OCI-LY1 (cell line): ENCODE results near the gene BYSL.
A peak's percentile ranks its signal among the peaks of the same experiment; 100 is the strongest.

Experiments
- H2AFZ ChIP-seq: fragments of 200-600 bp; sonication (generic), shearing (Covaris generic); 2 replicates; pipeline ENCODE4 v1.6.0; 2014; ENCODE audit warnings: antibody characterized with exemption, mild to moderate bottlenecking, low read length
- H3F3A ChIP-seq: fragments of 200-600 bp; sonication (generic), shearing (Covaris generic); 2 replicates; pipeline ENCODE4 v1.6.0; 2014; ENCODE audit warnings: mild to moderate bottlenecking, antibody characterized with exemption, low read length, moderate library complexity; ENCODE audit not compliant: insufficient read depth
- H3K27ac ChIP-seq: fragments of 200-600 bp; sonication (generic); 2 replicates; pipeline ENCODE4 v1.5.1; 2014; ENCODE audit warnings: low read length, mixed run types, mild to moderate bottlenecking, low read depth; ENCODE audit not compliant: poor library complexity, severe bottlenecking
- H3K27me3 ChIP-seq: fragments of 200-600 bp; sonication (generic); 2 replicates; pipeline ENCODE4 v1.6.0; 2014; ENCODE audit warnings: antibody characterized with exemption, mild to moderate bottlenecking, low read length, moderate library complexity; ENCODE audit not compliant: insufficient read depth
- H3K36me3 ChIP-seq: fragments of 200-600 bp; sonication (generic); 2 replicates; pipeline ENCODE4 v1.6.1; 2014; ENCODE audit warnings: mild to moderate bottlenecking, antibody characterized with exemption, low read length, moderate library complexity, mixed read lengths; ENCODE audit not compliant: insufficient read depth
- H3K4me1 ChIP-seq: fragments of 200-600 bp; sonication (generic); 2 replicates; pipeline ENCODE4 v1.5.1; 2014; ENCODE audit warnings: mild to moderate bottlenecking, low read length, moderate library complexity; ENCODE audit not compliant: insufficient read depth, severe bottlenecking
- H3K4me2 ChIP-seq: fragments of 200-600 bp; sonication (generic), shearing (Covaris generic); 2 replicates; pipeline ENCODE4 v1.6.1; 2014; ENCODE audit warnings: low read length
- H3K4me3 ChIP-seq: fragments of 200-600 bp; sonication (generic); 2 replicates; pipeline ENCODE4 v1.5.1; 2014; ENCODE audit warnings: low read length, low read depth, mild to moderate bottlenecking, mixed read lengths; ENCODE audit not compliant: poor library complexity, severe bottlenecking
- H3K79me2 ChIP-seq: fragments of 200-600 bp; shearing (Covaris generic); 2 replicates; pipeline ENCODE4 v1.6.1; 2016; ENCODE audit warnings: mixed run types, low read length, mixed read lengths; ENCODE audit not compliant: insufficient read depth
- H3K9ac ChIP-seq: fragments of 200-600 bp; sonication (generic), shearing (Covaris generic); 2 replicates; pipeline ENCODE4 v1.6.1; 2014; ENCODE audit warnings: mild to moderate bottlenecking, low read length, mixed read lengths
- H3K9me2 ChIP-seq: fragments of 200-600 bp; sonication (generic), shearing (Covaris generic); 2 replicates; pipeline ENCODE4 v1.6.1; 2014; ENCODE audit warnings: low read depth, mild to moderate bottlenecking, low read length, mixed read lengths
- H3K9me3 ChIP-seq: fragments of 200-600 bp; shearing (Covaris generic); 2 replicates; pipeline ENCODE4 v1.6.1; 2014; ENCODE audit warnings: low read length, mixed read lengths
- H4K20me1 ChIP-seq: fragments of 200-600 bp; sonication (generic), shearing (Covaris generic); 2 replicates; pipeline ENCODE4 v1.6.0; 2016; ENCODE audit warnings: mild to moderate bottlenecking, low read length; ENCODE audit not compliant: insufficient read depth
- EZH2 ChIP-seq: fragments of 200-600 bp; sonication (generic), shearing (Covaris generic); IDR thresholded peaks from 2 replicates; pipeline ENCODE4 v1.8.0; 2017; ENCODE audit warnings: borderline replicate concordance, mixed run types, mild to moderate bottlenecking, antibody characterized with exemption, low read length, moderate library complexity, mixed read lengths
- TF ChIP-seq, protein P1 (sequence below): fragments of 200-600 bp; sonication (generic), shearing (Covaris generic); IDR thresholded peaks from 2 replicates; pipeline ENCODE4 v1.5.1; 2017; ENCODE audit warnings: mild to moderate bottlenecking, antibody characterized with exemption, low read length, moderate library complexity, mixed read lengths

Gene BYSL

DNA sequence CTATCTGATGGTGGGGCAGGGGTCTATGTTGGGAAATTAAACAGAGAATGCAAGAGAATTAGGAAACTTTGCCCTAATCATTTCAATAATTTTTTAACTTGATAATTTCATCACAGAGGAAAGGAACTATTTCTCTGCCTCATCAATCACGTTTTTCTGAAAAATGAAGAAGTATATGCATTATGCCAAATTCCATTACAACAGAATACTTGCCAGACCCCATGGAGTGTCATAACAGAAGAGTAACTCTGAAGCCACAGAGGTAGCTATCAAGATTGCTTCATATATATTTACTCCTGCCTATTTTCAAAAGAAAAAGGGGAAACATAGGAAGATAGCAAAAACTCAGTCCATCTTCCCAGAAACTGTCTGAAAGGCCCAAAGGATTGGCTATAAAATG lies 20.4 kb upstream of the BYSL start:
- Histone ChIP-seq H3K27ac (no peak overlapping the region), H3K4me2 (no peak overlapping the region), H3K9me2 (no peaks in the 10 kb centered on the region), H3K4me3 (no peak overlapping the region), H4K20me1 (no peaks in the 10 kb centered on the region), H3K4me1 (peaks cover 14% of the 10 kb centered on the region), H3K36me3 (peaks cover 21% of the 10 kb centered on the region), H2AFZ (no peak overlapping the region), H3F3A (no peaks in the 10 kb centered on the region), H3K9me3 (no peaks in the 10 kb centered on the region), H3K9ac (no peak overlapping the region), H3K79me2 (no peaks in the 10 kb centered on the region), H3K27me3 (no peaks in the 10 kb centered on the region)
- TF ChIP-seq, protein P1, sequence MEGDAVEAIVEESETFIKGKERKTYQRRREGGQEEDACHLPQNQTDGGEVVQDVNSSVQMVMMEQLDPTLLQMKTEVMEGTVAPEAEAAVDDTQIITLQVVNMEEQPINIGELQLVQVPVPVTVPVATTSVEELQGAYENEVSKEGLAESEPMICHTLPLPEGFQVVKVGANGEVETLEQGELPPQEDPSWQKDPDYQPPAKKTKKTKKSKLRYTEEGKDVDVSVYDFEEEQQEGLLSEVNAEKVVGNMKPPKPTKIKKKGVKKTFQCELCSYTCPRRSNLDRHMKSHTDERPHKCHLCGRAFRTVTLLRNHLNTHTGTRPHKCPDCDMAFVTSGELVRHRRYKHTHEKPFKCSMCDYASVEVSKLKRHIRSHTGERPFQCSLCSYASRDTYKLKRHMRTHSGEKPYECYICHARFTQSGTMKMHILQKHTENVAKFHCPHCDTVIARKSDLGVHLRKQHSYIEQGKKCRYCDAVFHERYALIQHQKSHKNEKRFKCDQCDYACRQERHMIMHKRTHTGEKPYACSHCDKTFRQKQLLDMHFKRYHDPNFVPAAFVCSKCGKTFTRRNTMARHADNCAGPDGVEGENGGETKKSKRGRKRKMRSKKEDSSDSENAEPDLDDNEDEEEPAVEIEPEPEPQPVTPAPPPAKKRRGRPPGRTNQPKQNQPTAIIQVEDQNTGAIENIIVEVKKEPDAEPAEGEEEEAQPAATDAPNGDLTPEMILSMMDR = no peak
- no peak for TF ChIP-seq EZH2

DNA sequence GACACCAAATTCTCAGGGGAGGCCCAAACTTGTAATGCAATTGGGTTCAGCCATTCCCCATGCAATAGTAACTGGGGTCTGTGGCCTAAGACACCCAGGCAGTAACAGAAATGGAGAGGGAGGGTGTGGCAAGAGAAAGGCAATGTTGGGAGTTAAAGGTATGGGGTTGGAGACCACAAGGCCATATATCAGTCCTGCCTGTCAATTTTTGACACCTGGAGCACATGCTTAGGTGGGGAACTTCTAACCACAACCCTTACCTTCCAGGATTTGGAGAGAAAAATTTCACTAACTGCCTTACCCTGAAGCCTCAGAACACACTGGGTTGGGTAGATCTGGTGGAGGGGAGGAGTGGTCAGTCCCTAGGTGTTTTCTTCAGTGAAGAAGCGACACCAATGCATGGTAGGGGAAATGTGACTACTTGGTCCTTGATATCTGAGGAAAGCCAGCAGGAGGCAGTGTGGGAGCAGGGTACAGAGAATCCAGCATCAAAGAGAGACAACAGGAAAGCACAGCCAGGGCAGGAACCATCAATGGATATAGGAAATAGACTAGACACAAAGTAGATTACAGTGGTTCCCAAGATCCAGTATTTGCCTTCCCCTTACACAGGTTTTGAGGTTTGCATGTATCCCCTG lies 19.3 kb upstream of the BYSL start:
- Histone ChIP-seq H2AFZ (no peak overlapping the region), H3K9me2 (no peaks in the 10 kb centered on the region), H3K4me1 (peaks cover 4% of the 10 kb centered on the region), H3K36me3 (peaks cover 31% of the 10 kb centered on the region), H3K27ac (no peak overlapping the region), H3K4me2 (no peak overlapping the region), H3K27me3 (no peaks in the 10 kb centered on the region), H4K20me1 (no peaks in the 10 kb centered on the region), H3F3A (no peaks in the 10 kb centered on the region), H3K9ac (no peak overlapping the region), H3K9me3 (no peaks in the 10 kb centered on the region), H3K4me3 (no peak overlapping the region), H3K79me2 (no peaks in the 10 kb centered on the region)
- no peak for TF ChIP-seq EZH2
- TF ChIP-seq, protein P1 = peak; percentile 51

DNA sequence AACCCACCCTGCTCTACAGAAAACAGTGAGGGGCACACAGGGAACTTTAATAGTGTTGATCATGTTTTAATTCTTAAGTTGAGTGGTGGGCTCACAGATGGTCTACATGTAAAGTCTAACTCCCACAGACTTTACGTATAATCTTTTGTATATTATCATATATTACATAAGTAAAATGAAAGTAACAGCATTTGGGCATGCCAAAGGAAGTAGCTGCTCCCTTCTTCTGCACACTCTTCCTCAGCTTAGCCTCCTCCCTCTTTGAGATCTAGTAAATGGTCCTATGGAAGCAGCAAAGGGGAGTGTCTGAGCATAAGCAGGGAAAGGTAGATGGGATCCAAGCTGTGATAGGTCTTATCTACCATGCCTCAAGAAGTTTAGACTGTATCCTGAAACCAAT lies 11.6 kb upstream of the BYSL start:
- peaks cover 66% of the 10 kb centered on the region for H3K36me3 ChIP-seq
- TF ChIP-seq, protein P1 = no peak

More for the DNA sequence above, 11.6 kb upstream of the BYSL start:
- H3F3A ChIP-seq = no peaks in the 10 kb centered on the region
- no peak overlapping the region for H3K9ac ChIP-seq
- H3K4me2 ChIP-seq = no peak overlapping the region
- H3K4me3 ChIP-seq = no peak overlapping the region
- H3K27me3 ChIP-seq = no peaks in the 10 kb centered on the region
- no peaks in the 10 kb centered on the region for H3K9me3 ChIP-seq
- H3K27ac ChIP-seq = no peak overlapping the region
- no peak overlapping the region for H2AFZ ChIP-seq
- H3K4me1 ChIP-seq = no peaks in the 10 kb centered on the region
- no peaks in the 10 kb centered on the region for H4K20me1 ChIP-seq
- H3K79me2 ChIP-seq = no peaks in the 10 kb centered on the region
- no peaks in the 10 kb centered on the region for H3K9me2 ChIP-seq
